Measurements from ENCODE around the gene SPAG6.
"Not testable (repeated sequence)": the region's sequence is repeated elsewhere in the genome, so short reads cannot be mapped to it uniquely, and the experiment has no call there.

SPAG6 gene

GRCh38 chr10:22341190-22341925, 3.9 kb upstream of the SPAG6 start:
- no peak for DNase-seq (ENCODE audit: low spot score)

- no peak for DNase-seq (ENCODE audit: low spot score)
These were observed 3.4 kb upstream of the SPAG6 start for GRCh38 chr10:22341926-22342196.

GRCh38 chr10:22342421-22342820, 2.9 kb upstream of the SPAG6 start:
- no peak for DNase-seq (ENCODE audit: low spot score)

- no peak for DNase-seq (ENCODE audit: low spot score)
These were observed 1.6 kb upstream of the SPAG6 start for GRCh38 chr10:22343731-22344130.

- DNase-seq (ENCODE audit: low spot score), result no peak
These were observed 1.0 kb upstream of the SPAG6 start for GRCh38 chr10:22344249-22344648.

- DNase-seq (ENCODE audit: low spot score), result no peak
These were observed 455 bp upstream of the SPAG6 start for GRCh38 chr10:22344781-22345300.

GRCh38 chr10:22346096-22346661, 883 bp downstream of the SPAG6 start:
- DNase-seq (ENCODE audit: low spot score), result no peak

- no peak for DNase-seq (ENCODE audit: low spot score)
These were observed 4.5 kb downstream of the SPAG6 start for GRCh38 chr10:22349755-22350154.

- no peak for DNase-seq (ENCODE audit: low spot score)
These were observed 5.9 kb downstream of the SPAG6 start for GRCh38 chr10:22351131-22351703.

GRCh38 chr10:22356324-22356873, 11.1 kb downstream of the SPAG6 start:
- DNase-seq (ENCODE audit: low spot score), result no peak

- not testable (repeated sequence) for DNase-seq (ENCODE audit: low spot score)
These were observed 12.5 kb downstream of the SPAG6 start for GRCh38 chr10:22357770-22358169.

GRCh38 chr10:22363305-22363704, 18.0 kb downstream of the SPAG6 start:
- DNase-seq (ENCODE audit: low spot score), result no peak

GRCh38 chr10:22364407-22365140, 19.3 kb downstream of the SPAG6 start:
- DNase-seq (ENCODE audit: low spot score), result no peak

GRCh38 chr10:22365233-22365632, 19.9 kb downstream of the SPAG6 start:
- no peak for DNase-seq (ENCODE audit: low spot score)

GRCh38 chr10:22365644-22366434, 20.5 kb downstream of the SPAG6 start:
- DNase-seq (ENCODE audit: low spot score), result no peak

GRCh38 chr10:22366435-22366703, 21.1 kb downstream of the SPAG6 start:
- no peak for DNase-seq (ENCODE audit: low spot score)

- DNase-seq (ENCODE audit: low spot score), result no peak
These were observed 21.5 kb downstream of the SPAG6 start for GRCh38 chr10:22366771-22367170.

- no peak for DNase-seq (ENCODE audit: low spot score)
These were observed 22.2 kb downstream of the SPAG6 start for GRCh38 chr10:22367471-22367870.

- DNase-seq (ENCODE audit: low spot score), result no peak
These were observed 23.1 kb downstream of the SPAG6 start for GRCh38 chr10:22368402-22368801.

GRCh38 chr10:22368981-22369380, 23.7 kb downstream of the SPAG6 start:
- no peak for DNase-seq (ENCODE audit: low spot score)

- no peak for DNase-seq (ENCODE audit: low spot score)
These were observed 24.3 kb downstream of the SPAG6 start for GRCh38 chr10:22369434-22370072.

GRCh38 chr10:22370320-22370719, 25.0 kb downstream of the SPAG6 start:
- no peak for DNase-seq (ENCODE audit: low spot score)
